ENCODE data around the gene METTL3. TPM values are rescaled to one million over a fixed set of nuclear protein-coding genes. Genes with fewer than 3 reads are reported as not detected.
"Not testable (repeated sequence)": the region's sequence is repeated elsewhere in the genome, so short reads cannot be mapped to it uniquely, and the experiment has no call there.

Gene METTL3
- total and polyA plus RNA-seq, 2 of the 4 experiments (the other 2 are of a cell fraction): 90.6 to 109 TPM

GRCh38 chr14:21544588-21544987 lies 33.4 kb upstream of the METTL3 start:
- H2BK120ac ChIP-seq (ENCODE audit: low read depth, low read length); H3K23ac ChIP-seq (ENCODE audit: low read depth, low read length); DNase-seq; ATAC-seq (ENCODE audit: low read depth); H3K27me3 ChIP-seq (ENCODE audit: control insufficient read depth, insufficient read depth, low read length); H3K27ac ChIP-seq (ENCODE audit: insufficient read depth, low read length); POLR2A ChIA-PET (ENCODE audit: unreplicated experiment); H4K91ac ChIP-seq (ENCODE audit: insufficient read depth, low read depth, low read length); H4K20me1 ChIP-seq (ENCODE audit: insufficient read depth, low read length); H3K36me3 ChIP-seq (ENCODE audit: control insufficient read depth, insufficient read depth, low read length); in situ Hi-C loops (cut with MboI; ENCODE audit: low sequenced_read_pairs); dilution Hi-C loops (cut with HindIII; ENCODE audit: low sequenced_read_pairs, unreplicated experiment); H3K9ac ChIP-seq (ENCODE audit: low read depth, low read length); H2AFZ ChIP-seq (replicated peaks; ENCODE audit: low read length, poor library complexity); CTCF ChIA-PET; H3K79me1 ChIP-seq (ENCODE audit: low read depth in 1 of 2, low read length in 2 of 2); H3K18ac ChIP-seq (ENCODE audit: low read depth, low read length); intact Hi-C loops (cut with micrococcal nuclease); H3K9me1 ChIP-seq (ENCODE audit: insufficient read depth, low read length); H3K4me3 ChIP-seq (ENCODE audit: insufficient read depth, low read depth, low read length); H3K14ac ChIP-seq (replicated peaks; ENCODE audit: low read depth, low read length); H4K5ac ChIP-seq (ENCODE audit: low read depth, low read length); H2BK20ac ChIP-seq (ENCODE audit: low read depth, low read length); H3K56ac ChIP-seq (ENCODE audit: extremely low read depth, insufficient read depth, low read length); H3K4me1 ChIP-seq (ENCODE audit: control insufficient read depth, insufficient read depth, low read length); H2AK9ac ChIP-seq (replicated peaks; ENCODE audit: low read depth, low read length, poor library complexity); H3K4ac ChIP-seq (ENCODE audit: low read depth, low read length); H2BK5ac ChIP-seq (ENCODE audit: low read depth, low read length, poor library complexity, severe bottlenecking); H3K9me3 ChIP-seq (ENCODE audit: control insufficient read depth, insufficient read depth, low read length); H3K4me2 ChIP-seq (ENCODE audit: low read depth, low read length); H2AK5ac ChIP-seq (ENCODE audit: low read depth, low read length); H4K8ac ChIP-seq (ENCODE audit: low read depth in 2 of 2, low read length in 2 of 2); H2BK15ac ChIP-seq (ENCODE audit: low read depth, low read length); BruUV-seq (replicated peaks): not testable (repeated sequence)
- peak; percentile 42 for TF ChIP-seq CEBPB (IDR thresholded peaks at IDR 0.05; ENCODE audit: low read depth, low read length)
- WGBS, 2 experiments (ENCODE audit: extremely low coverage in 2 of 2, insufficient read length in 1 of 2): no CpG with 5 or more reads among the region's 7 CpGs
